Astrocyte (in vitro differentiated cells and primary cell): Measurements from ENCODE around the gene TMEM50A. TPM values are rescaled to one million over a fixed set of nuclear protein-coding genes. Genes with fewer than 3 reads are reported as not detected.
"Not testable (repeated sequence)": the region's sequence is repeated elsewhere in the genome, so short reads cannot be mapped to it uniquely, and the experiment has no call there.

Experiments used
- DNase-seq: peaks from one replicate; pipeline ENCODE4 v3.0.0-alpha.2; 2010; ENCODE audit warnings: low read depth
- FAIRE-seq: peaks from 2 replicates; lab custom pipeline; 2011; peaks lifted over from hg19 to GRCh38; lab: Jason Lieb, UNC
- H2AFZ ChIP-seq: 2 replicates; pipeline ENCODE4 v1.6.0; 2012; ENCODE audit warnings: low read depth, low read length, inconsistent platforms
- H3K27ac ChIP-seq: 2 replicates; pipeline ENCODE4 v1.5.1; 2011; ENCODE audit warnings: low read depth, low read length, inconsistent platforms
- H3K27me3 ChIP-seq: 2 replicates; pipeline ENCODE4 v1.6.0; 2011; ENCODE audit warnings: low read length, inconsistent platforms; ENCODE audit not compliant: insufficient read depth
- H3K36me3 ChIP-seq: 2 replicates; pipeline ENCODE4 v1.5.1; 2011; ENCODE audit warnings: low read length, inconsistent platforms; ENCODE audit not compliant: insufficient read depth
- H3K4me1 ChIP-seq: 2 replicates; pipeline ENCODE4 v1.5.1; 2011; ENCODE audit warnings: low read length, inconsistent platforms; ENCODE audit not compliant: insufficient read depth
- H3K4me2 ChIP-seq: 2 replicates; pipeline ENCODE4 v1.6.0; 2012; ENCODE audit warnings: low read length, inconsistent platforms
- H3K4me3 ChIP-seq: 2 replicates; pipeline ENCODE4 v1.5.1; 2011; ENCODE audit warnings: low read depth, mild to moderate bottlenecking, low read length, inconsistent platforms; ENCODE audit not compliant: insufficient read depth
- H3K79me2 ChIP-seq: 2 replicates; pipeline ENCODE4 v1.6.0; 2012; ENCODE audit warnings: mild to moderate bottlenecking, low read length, inconsistent platforms; ENCODE audit not compliant: insufficient read depth
- H3K9ac ChIP-seq: 2 replicates; pipeline ENCODE4 v1.6.0; 2012; ENCODE audit warnings: mild to moderate bottlenecking, low read length, inconsistent platforms
- H3K9me3 ChIP-seq: 2 replicates; pipeline ENCODE4 v1.5.1; 2012; ENCODE audit warnings: low read depth, mild to moderate bottlenecking, low read length, inconsistent platforms; ENCODE audit not compliant: insufficient read depth
- H4K20me1 ChIP-seq: 2 replicates; pipeline ENCODE4 v1.6.0; 2012; ENCODE audit warnings: low read length, inconsistent platforms; ENCODE audit not compliant: insufficient read depth
- H3K27ac Mint-ChIP-seq: one replicate; pipeline ENCODE4 v1.8.0; 2021; ENCODE audit warnings: mild to moderate bottlenecking, mixed read lengths; ENCODE audit not compliant: unreplicated experiment
- H3K27me3 Mint-ChIP-seq: one replicate; pipeline ENCODE4 v1.8.0; 2021; ENCODE audit warnings: low read depth, mixed read lengths; ENCODE audit not compliant: unreplicated experiment
- H3K36me3 Mint-ChIP-seq: one replicate; pipeline ENCODE4 v1.8.0; 2021; ENCODE audit warnings: low read depth, mixed read lengths; ENCODE audit not compliant: unreplicated experiment
- H3K4me1 Mint-ChIP-seq: one replicate; pipeline ENCODE4 v1.8.0; 2021; ENCODE audit warnings: low read depth, mixed read lengths; ENCODE audit not compliant: unreplicated experiment
- H3K4me3 Mint-ChIP-seq: one replicate; pipeline ENCODE4 v1.8.0; 2021; ENCODE audit warnings: mild to moderate bottlenecking, moderate library complexity, mixed read lengths; ENCODE audit not compliant: unreplicated experiment
- H3K9me3 Mint-ChIP-seq: one replicate; pipeline ENCODE4 v1.8.0; 2021; ENCODE audit warnings: mild to moderate bottlenecking, mixed read lengths; ENCODE audit not compliant: unreplicated experiment
- total RNA-seq: library from RNA; stranded (reverse); gene quantifications from 2 replicates; pipeline ENCODE4 v1.2.1, GENCODE V29; 2021

The TMEM50A gene
- total RNA-seq, 1 donor from 2014 or later, result 175 TPM

- H3K36me3 Mint-ChIP-seq, FAIRE-seq, H3K9me3 ChIP-seq, H3K4me1 ChIP-seq, H3K4me3 ChIP-seq, H3K4me1 Mint-ChIP-seq, H3K27me3 ChIP-seq, DNase-seq, H3K27ac ChIP-seq, H3K79me2 ChIP-seq, H3K9me3 Mint-ChIP-seq, H3K27me3 Mint-ChIP-seq, H3K36me3 ChIP-seq, H3K4me3 Mint-ChIP-seq, H3K27ac Mint-ChIP-seq, H3K4me2 ChIP-seq, H4K20me1 ChIP-seq, H3K9ac ChIP-seq, H2AFZ ChIP-seq: not testable (repeated sequence)
Measured at GRCh38 chr1:25327864-25328790, 10.0 kb upstream of the TMEM50A start.

GRCh38 chr1:25328791-25329185 is 9.3 kb upstream of the TMEM50A start:
- H4K20me1 ChIP-seq, H3K36me3 Mint-ChIP-seq, H3K9me3 ChIP-seq, H3K79me2 ChIP-seq, H3K27ac ChIP-seq, H3K36me3 ChIP-seq, H3K4me2 ChIP-seq, H3K9ac ChIP-seq, H3K9me3 Mint-ChIP-seq, H3K4me1 ChIP-seq, H3K4me3 ChIP-seq, H3K27me3 Mint-ChIP-seq, DNase-seq, H3K27ac Mint-ChIP-seq, H3K27me3 ChIP-seq, H3K4me3 Mint-ChIP-seq, H2AFZ ChIP-seq, H3K4me1 Mint-ChIP-seq, FAIRE-seq: not testable (repeated sequence)

GRCh38 chr1:25329336-25329735 is 8.8 kb upstream of the TMEM50A start:
- H4K20me1 ChIP-seq, H3K4me2 ChIP-seq, DNase-seq, H3K36me3 ChIP-seq, H3K27me3 ChIP-seq, H3K9ac ChIP-seq, H3K4me3 ChIP-seq, H3K4me1 ChIP-seq, H3K36me3 Mint-ChIP-seq, H3K27me3 Mint-ChIP-seq, H3K79me2 ChIP-seq, H3K9me3 ChIP-seq, H3K4me3 Mint-ChIP-seq, H2AFZ ChIP-seq, H3K4me1 Mint-ChIP-seq, H3K9me3 Mint-ChIP-seq, H3K27ac Mint-ChIP-seq, FAIRE-seq, H3K27ac ChIP-seq: not testable (repeated sequence)

- not testable (repeated sequence) for H3K36me3 Mint-ChIP-seq, H3K27ac ChIP-seq, H3K79me2 ChIP-seq, H3K9me3 ChIP-seq, H3K4me1 ChIP-seq, H4K20me1 ChIP-seq, H3K4me3 ChIP-seq, DNase-seq, H3K4me3 Mint-ChIP-seq, H3K4me1 Mint-ChIP-seq, H3K27me3 Mint-ChIP-seq, H3K27ac Mint-ChIP-seq, H3K27me3 ChIP-seq, FAIRE-seq, H3K36me3 ChIP-seq, H2AFZ ChIP-seq, H3K9me3 Mint-ChIP-seq
- H3K9ac ChIP-seq, result peak overlapping the region; percentile 27
- H3K4me2 ChIP-seq, result peak overlapping the region; percentile 55
Measured at GRCh38 chr1:25329950-25330349, 8.2 kb upstream of the TMEM50A start.

GRCh38 chr1:25336922-25337354 is 1.2 kb upstream of the TMEM50A start:
- Histone ChIP-seq H3K9ac (peak overlapping the region; percentile 82), H2AFZ (peak overlapping the region; percentile 68), H3K4me2 (peak overlapping the region; percentile 89), H4K20me1 (peaks cover 11% of the 10 kb centered on the region), H3K79me2 (peaks cover 42% of the 10 kb centered on the region), H3K4me3 (peak overlapping the region; percentile 72), H3K27ac (peak overlapping the region; percentile 9)
- H3K36me3 ChIP-seq, H3K9me3 Mint-ChIP-seq, H3K4me1 ChIP-seq, H3K36me3 Mint-ChIP-seq, H3K4me1 Mint-ChIP-seq, DNase-seq, H3K27me3 Mint-ChIP-seq, FAIRE-seq, H3K9me3 ChIP-seq, H3K27me3 ChIP-seq: not testable (repeated sequence)
- Mint-ChIP-seq H3K27ac (peak overlapping the region; percentile 31), H3K4me3 (peak overlapping the region; percentile 95)
